Spleen (tissue), 7 donors: ENCODE results near the gene CDK5R1.

Source experiments
- POLR2A ChIP-seq, 3 donors: fragments of 450-650 bp; IDR thresholded peaks; one replicate each; pipeline ENCODE4 v1.5.1; 2017; ENCODE audit warnings: antibody characterized with exemption in 3 of 3, mild to moderate bottlenecking in 1 of 3
- POLR2AphosphoS5 ChIP-seq, 3 donors: sonication (generic); formaldehyde crosslinking; IDR thresholded peaks; one replicate each; pipeline ENCODE4 v1.5.1; 2017; ENCODE audit warnings: antibody characterized with exemption in 3 of 3
- TF ChIP-seq, protein P1 (sequence below), 11 experiments: fragments of 200-600 bp in 7 of 11; fragments of 450-650 bp in 4 of 11; sonication (generic) in 4 of 11; IDR thresholded peaks in 8 of 11; conservative IDR thresholded peaks in 3 of 11; 1 replicate in 7 of 11; 2 replicates in 4 of 11; pipeline versions ENCODE4 v1.4.0 to v1.8.0; 2016 to 2021; ENCODE audit warnings: antibody characterized with exemption in 11 of 11, inconsistent platforms in 4 of 11, mild to moderate bottlenecking in 1 of 11
- donor health status: DM: no; HTN: no; CAD: no; lungs with moderate emphysema.
- donor health status: DM: no; HTN: no; CAD: no.
- donor health status: DM: no; HTN: no; CAD: no.

DNA sequence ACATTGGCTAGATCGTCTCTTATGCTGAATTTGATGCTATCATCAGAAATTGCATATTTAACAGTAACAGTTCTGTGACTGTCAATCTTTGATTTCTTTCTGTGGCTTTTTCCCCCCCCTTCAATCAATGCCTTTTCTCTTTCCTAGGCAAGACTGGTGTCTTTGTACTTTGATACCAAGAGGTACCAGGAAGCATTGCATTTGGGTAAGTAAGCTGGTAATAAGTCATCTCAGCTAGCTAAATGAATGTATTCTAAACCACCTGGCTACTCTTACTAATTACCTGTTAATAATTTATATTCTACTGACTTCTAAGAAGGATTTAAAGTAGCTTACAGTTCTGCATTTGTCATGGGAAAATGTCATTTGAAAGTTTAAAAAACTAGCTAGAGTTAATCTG, 22.4 kb upstream of the CDK5R1 start:
- TF ChIP-seq, protein P1, sequence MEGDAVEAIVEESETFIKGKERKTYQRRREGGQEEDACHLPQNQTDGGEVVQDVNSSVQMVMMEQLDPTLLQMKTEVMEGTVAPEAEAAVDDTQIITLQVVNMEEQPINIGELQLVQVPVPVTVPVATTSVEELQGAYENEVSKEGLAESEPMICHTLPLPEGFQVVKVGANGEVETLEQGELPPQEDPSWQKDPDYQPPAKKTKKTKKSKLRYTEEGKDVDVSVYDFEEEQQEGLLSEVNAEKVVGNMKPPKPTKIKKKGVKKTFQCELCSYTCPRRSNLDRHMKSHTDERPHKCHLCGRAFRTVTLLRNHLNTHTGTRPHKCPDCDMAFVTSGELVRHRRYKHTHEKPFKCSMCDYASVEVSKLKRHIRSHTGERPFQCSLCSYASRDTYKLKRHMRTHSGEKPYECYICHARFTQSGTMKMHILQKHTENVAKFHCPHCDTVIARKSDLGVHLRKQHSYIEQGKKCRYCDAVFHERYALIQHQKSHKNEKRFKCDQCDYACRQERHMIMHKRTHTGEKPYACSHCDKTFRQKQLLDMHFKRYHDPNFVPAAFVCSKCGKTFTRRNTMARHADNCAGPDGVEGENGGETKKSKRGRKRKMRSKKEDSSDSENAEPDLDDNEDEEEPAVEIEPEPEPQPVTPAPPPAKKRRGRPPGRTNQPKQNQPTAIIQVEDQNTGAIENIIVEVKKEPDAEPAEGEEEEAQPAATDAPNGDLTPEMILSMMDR (IDR thresholded peaks at IDR 0.05 in 8 of 11, conservative IDR thresholded peaks at IDR 0.05 in 3 of 11): no peak
- no peak for TF ChIP-seq POLR2AphosphoS5 (IDR thresholded peaks at IDR 0.05)
- TF ChIP-seq POLR2A (IDR thresholded peaks at IDR 0.05): no peak
